HG03135 (cell line): Measurements from ENCODE around the gene SEC14L6.
"Not testable (repeated sequence)": the region's sequence is repeated elsewhere in the genome, so short reads cannot be mapped to it uniquely, and the experiment has no call there.

ENCODE experiments used
- ATAC-seq: cut with Tn5 transposase; IDR thresholded peaks from one replicate; pipeline ENCODE4 v1.9.1; 2021; ENCODE audit warnings: mild to moderate bottlenecking, moderate library complexity; ENCODE audit not compliant: unreplicated experiment

SEC14L6 gene

DNA sequence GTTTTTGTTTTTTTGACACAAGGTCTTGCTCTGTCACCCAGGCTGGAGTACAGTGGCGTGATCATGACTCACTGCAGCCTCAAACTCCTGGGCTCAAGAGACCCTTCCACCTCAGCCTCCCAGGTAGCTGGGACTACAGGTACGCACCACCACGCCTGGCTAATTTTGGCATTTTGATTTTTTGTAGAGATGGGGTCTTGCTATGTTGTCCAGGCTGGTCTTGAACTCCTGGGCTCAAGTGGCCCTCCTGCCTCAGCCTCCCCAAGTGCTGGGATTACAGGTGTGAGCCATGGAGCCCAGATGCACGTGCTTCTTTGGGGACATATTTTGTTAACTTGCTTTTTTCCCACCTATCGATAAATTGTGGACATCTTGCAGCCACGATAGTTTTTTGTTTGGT is 20.7 kb upstream of the SEC14L6 start:
- not testable (repeated sequence) for ATAC-seq

DNA sequence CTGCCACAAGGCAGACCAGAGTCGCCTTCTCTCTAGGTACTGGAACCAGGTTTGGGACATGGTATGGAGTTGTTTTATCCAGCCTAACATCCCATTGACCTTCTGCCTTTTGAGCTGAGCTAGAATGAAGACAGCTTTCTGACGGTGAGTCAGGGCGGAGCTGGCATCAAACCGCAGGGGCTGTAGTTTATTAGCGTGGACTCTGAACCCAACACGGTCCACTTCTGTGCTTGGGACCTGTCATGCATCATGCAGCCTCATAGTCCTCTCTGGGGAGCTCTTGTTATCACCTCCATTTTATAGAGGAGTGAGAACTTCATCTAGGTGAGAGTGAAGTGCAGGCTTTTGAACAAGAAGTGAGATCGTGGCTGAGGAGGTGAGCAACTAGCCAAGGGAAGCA is 19.6 kb upstream of the SEC14L6 start:
- ATAC-seq, result no peak

DNA sequence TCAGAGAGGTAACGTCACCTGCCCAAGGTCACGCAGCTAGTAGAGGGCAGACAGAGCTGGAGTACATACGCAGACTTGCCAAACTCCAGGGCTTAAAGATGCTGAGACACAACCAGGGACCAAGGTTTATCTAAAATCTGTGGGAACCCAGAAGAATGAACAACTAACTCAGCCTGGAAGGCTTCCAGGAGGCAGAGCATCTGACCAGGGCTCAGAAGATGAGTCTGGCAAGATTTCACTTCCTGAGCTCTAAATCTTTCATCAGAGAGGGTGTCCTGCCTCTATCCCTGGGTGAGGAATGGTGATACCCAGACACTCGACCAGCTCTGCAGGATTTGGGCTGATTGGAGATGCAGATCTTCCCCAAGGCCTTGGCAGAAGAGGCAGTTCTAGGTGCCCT is 18.8 kb upstream of the SEC14L6 start:
- no peak for ATAC-seq

DNA sequence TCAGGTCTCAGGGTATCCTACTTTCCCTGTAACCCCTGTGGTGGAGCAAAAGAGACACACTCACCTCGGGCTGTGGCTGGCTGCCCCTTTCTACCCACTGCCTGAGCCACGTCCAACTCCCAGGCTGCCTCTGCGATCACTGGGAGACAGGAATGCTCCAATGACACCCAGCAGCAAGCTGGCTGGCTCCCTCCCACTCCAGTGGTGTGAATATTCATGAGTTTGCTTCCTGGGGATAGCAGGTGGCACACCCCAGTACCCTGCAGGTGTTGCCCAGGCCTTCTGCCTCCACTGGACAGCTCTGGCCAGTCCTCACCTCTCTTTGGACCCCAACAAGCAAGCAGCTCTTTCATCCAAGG is 18.2 kb upstream of the SEC14L6 start:
- no peak for ATAC-seq

DNA sequence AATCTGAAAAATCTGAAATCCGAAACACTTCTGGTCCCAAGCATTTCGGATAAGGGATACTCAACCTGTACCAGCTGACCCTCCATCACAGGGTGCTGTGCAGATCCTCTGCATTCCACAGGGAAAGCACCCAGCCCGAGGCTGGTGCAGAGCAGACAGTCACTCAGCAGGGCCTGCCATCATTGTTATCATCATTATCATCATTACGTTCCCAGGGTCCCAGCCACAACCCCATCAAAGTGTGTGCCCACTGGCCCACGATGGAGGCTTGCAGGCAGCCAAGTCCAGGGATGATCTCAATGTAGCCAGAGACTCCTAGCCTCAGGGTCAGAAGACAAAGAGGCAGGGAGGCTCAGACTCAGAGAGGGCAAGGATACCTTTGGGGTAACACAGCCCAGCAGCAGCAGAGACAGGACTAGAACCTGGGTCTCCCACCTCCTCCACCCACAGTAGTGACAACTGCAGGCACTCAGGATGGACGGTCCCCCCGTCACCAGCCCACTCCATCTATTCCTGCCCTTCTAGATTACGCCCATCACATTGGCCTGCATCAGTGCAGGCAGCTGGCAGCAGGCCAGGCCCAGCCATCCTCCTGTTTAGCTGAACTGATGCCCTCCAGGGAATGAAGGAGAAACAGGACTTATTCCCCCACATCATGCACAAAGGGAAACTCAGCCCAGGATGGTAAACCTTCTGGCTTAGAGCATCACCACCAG is 17.7 kb upstream of the SEC14L6 start:
- ATAC-seq, result no peak

DNA sequence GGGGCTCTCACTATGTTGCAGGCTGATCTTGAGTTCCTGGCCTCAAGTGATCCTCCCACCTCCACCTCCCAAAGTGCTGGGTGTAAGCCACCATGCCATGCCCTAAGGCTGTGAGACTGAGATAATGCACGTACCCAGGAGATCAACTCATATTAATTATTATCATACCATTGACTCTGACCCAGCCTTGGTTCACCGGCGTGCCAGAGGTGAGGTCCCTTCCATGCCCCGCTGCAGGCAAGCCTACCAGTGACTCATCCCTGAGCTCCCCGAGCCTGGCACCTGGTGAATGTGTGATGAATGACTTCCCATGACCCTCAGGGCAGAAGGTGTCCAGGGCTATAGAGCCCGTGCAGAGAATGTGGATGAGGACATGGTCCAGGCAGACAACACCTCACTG is 15.8 kb upstream of the SEC14L6 start:
- ATAC-seq, result no peak

DNA sequence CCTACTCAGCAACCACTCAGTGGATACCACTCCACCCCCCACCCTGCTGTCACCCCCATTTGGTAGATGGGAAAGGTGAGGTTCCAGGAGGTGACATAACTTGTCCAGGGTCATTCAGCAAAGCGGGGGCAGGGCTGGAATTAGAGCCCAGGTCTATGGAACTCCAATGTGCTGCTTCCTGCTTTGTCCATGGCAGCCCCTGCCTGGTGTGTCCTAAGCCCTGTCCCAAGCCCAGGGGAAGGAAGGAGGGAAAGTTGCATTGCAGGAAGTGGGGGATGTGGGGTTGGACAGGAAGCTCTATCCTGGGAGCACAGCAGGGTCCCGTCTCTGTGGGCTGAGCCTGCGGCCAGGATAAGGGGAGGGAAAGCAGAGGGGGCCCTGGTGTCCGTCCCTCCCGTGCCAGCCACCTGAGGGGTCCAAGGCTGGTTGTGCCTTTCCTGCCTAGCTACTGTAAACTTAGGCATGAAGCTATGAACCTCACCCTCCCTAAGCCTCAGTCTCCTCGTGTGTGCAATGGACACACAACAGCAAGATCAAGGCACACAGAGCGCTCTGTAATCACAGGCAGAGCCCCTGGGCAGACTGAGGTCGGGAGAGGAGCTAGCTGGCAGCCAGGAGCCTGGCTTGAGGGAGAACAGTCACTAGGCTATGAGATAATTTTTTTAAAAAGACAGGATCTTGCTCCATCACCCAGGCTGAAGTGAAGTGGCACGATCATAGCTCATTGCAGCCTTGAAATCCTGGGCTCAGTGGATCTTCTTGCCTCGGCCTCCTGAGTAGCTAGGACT is 15.1 kb upstream of the SEC14L6 start:
- no peak for ATAC-seq

DNA sequence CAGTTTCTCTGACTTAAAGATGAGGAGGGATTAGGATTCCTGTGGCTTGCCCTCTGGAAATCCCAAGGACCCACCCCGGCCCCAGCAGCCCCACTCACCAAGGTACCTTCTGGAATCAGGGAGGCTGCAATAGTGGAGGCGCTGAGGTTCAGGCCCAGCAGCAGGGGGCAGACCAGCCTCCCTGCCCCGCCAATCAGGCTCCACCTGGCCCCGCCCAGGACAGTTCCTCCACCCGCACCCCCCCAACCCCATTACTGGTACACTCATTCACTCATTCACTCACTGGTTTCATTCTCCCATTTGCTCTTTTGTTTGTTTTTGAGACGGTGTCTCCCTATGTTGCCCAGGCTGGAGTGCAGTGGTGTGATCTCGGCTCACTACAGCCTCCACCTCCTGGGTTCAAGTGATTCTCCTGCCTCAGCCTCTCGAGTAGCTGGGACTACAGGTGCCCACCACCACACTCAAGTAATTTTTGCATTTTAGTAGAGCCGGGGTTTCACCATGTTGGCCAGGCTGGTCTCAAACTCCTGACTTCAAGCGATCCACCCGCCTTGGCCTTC is 14.2 kb upstream of the SEC14L6 start:
- not testable (repeated sequence) for ATAC-seq

DNA sequence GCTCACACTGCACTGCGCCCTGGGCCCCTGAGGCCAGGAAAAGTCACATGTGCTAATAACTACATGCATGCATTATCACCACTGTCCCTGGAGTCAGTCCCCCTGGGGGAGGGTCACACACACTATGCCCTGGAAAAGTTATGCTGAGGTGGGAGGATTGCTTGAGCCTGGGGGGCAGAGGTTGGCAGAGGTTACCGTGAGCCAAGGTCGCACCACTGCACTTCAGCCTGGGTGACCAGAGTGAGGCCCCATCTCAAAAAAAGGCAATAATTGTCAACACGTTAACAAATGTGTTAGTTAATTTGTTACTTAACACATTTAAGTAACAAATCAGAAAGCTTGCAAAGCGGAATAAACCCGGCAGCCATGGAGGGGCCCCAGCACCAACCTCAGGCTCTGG is 13.3 kb upstream of the SEC14L6 start:
- ATAC-seq, result no peak

DNA sequence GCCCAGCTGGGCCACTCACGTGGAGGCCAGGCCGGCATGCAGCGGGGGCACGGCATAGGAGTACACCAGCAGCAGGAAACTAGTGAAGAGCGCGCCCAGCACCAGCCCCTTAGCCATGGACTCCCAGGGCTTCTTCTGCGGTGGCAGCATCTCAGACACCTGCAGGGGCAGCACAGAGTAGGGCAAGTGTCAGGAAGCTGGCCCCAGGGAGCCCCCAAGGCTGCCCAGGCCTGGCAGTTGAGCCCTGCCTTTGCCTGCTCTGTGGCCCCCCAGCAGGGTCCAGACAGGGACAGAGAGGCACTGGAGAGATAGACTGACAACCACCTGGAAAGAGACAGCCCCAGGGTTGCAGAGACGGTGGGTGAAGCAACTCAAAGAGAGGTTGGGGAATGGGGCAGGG is 10.7 kb upstream of the SEC14L6 start:
- no peak for ATAC-seq

DNA sequence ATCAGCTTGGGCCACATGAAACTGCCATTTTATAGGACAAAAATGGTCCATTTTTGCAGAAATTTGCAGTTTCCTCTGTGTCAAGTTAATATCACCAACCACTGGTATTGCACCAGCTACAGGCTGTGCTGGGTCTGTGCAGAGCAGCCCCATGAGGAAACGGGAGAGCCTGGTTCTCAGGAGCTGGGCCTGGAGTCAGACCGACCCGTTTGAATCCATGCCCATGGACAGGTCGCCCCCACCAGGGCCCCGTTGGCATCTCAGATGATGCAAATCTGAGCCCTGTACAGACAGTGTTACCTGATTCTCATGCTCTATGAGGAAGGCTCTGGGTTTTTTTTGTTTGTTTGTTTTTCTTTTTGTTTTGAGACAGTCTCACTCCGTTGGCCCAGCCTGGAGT is 9.8 kb upstream of the SEC14L6 start:
- no peak for ATAC-seq

DNA sequence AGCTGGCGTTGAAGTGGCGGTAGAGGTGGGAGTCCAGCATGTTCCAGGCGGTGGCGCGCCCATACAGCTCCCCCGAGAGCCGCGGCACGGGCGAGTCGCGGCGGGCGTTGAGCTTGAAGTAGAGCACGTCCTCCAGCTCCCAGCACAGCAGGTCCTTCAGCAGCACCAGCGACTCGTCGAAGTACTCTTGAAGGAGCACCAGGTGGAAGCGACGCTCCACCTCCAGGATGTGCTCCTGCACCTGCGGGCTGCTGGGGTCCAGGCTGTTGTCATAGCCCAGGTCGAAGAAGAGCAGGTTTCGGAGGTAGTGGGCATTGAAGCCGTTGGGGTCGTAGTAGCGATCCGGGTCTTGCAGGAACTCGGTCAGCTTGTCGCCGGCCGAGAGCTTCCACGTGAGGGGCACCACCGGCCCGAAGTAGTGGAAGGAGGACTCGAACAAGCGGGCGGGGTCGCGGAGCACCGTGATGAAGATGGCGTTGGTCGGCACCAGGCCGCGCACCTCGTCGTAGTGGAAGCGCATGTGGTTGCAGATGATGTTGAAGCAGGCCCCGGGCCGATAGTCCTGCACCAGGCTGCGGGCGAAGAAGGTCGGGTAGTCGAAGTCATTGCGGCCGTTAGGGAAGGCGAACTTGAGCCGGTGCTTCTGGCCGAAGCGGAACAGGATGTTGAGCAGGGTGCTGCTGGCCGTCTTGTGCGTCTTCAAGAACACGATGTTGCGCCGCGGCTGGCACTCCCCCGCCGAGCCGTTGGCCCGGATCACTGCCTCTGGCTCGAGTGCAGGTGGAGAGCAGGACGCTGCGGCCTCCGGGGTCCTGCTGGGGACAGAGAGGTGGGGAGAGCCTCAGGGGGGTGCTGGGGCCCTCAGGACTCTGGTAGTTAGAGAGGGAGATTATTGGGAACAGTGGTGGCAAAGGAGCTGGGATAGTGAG is 9.0 kb upstream of the SEC14L6 start:
- no peak for ATAC-seq

DNA sequence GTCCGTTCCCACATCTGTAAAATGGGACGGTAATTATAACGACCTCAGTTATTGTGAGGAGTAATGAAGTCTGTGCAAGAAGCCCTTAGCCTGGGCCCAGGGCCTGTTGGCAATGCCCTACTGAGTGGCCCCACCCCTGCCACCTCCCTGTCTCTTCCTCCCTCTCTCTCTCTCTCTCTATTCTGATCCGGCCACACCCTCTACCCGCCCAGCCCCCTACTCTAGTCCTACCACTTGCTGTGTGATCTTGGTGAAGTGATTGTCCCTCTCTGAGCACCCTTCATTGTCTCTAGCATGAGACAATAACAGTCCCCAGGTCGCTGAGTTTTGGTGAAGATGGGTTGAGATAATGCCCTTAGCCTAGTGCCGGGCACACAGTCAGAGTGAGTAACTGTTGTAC is 7.4 kb upstream of the SEC14L6 start:
- no peak for ATAC-seq

DNA sequence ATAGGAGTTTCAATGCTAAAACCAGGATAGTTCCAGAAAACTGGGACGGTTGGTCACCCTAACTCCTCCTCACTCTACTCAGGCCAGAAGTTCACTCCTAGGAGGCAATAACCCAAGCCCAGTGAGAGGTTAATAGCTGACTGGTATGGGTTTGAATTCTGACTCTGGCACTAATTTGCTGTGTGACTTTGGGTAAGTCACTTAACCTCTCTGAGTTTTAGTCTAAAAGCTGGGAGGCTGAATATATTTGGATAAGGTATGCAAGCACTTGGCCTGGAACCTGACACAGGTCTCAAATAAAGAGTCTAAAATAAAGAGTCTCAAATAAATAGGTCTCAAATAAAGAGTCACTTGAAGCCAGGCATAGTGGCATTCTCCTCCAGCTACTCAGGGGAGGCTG is 6.2 kb upstream of the SEC14L6 start:
- no peak for ATAC-seq

DNA sequence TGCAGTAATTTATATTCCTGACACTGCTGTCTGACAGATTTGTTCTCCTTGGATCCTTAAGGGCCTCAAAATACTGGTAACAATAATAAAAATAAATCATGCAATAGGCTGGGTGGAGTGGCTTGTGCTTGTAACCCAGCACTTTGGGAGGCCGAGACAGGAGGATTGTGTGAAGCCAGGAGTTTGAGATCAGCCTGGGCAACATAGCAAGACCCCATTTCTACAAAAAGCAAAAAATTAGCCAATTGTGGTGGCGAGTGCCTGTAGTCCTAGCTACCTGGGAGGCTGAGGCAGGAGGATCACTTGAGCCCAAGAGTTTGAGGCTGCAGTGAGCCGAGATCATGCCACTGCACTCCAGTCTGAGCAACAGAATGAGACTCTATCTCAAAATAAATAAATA is 5.3 kb upstream of the SEC14L6 start:
- ATAC-seq, result not testable (repeated sequence)

DNA sequence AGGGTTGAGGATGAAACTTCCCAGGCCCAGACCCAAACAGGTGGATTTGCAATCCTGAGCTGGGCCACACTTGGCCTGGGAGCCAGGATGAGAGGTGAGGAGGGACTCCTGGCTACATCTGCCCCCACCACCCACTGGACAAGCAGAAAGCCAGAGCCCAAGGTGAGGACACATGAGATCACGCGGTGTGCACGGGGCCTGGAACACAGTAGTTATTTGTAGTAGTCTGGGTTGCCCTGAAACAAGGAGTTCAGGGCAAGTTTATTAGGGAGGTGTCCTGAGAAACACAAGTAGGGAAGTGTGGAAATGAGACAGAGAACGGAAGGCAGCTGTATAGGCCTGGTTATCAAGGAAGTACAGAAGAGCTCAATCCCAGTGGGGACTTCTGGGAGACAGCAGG is 647 bp upstream of the SEC14L6 start:
- ATAC-seq, result no peak

DNA sequence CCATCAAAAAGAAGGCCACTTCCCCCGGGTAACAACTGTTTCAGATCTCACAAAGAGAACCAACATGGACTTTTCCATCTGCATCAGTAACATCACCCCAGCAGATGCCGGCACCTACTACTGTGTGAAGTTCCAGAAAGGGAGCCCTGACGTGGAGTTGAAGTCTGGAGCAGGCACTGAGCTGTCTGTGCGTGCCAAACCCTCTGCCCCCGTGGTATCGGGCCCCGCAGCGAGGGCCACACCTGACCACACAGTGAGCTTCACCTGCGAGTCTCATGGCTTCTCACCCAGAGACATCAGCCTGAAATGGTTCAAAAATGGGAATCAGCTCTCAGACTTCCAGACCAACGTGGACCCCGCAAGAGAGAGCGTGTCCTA is 3.7 kb downstream of the SEC14L6 start:
- ATAC-seq, result no peak

DNA sequence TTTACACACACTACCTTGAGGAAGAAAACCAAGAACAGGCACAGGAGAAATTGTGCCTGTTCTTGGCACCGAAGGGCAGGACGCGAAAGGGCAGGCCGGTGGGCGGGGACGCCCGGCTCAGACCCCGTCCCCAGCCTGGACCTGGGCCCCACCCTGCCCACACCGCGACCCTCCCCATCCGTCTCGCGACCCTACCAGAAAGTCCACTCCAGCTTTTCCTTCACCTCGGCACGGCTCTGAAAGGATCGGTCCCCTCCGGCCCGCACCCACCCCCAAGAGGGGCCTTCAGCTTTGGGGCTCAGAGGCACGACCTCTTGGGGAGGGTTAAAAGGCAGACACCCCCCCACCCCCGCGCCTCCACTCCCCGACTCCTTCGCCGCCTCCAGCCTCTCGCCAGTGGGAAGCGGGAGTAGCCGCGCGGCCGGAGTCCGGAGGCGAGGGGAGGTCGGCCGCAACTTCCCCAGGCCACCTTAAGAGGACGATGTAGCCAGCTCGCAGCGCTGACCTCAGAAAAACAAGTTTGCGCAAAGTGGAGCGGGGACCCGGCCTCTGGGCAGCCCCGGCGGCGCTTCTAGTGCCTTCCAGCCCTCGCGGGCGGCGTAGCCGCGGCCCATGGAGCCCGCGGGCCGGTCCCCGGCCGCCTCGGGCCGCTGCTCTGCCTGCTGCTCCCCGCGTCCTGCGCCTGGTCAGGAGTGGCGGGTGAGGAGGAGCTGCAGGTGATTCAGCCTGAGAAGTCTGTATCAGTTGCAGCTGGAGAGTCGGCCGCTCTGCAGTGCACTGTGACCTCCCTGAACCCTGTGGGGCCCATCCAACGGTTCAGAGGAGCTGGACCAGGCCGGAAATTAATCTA is 4.4 kb downstream of the SEC14L6 start:
- no peak for ATAC-seq

DNA sequence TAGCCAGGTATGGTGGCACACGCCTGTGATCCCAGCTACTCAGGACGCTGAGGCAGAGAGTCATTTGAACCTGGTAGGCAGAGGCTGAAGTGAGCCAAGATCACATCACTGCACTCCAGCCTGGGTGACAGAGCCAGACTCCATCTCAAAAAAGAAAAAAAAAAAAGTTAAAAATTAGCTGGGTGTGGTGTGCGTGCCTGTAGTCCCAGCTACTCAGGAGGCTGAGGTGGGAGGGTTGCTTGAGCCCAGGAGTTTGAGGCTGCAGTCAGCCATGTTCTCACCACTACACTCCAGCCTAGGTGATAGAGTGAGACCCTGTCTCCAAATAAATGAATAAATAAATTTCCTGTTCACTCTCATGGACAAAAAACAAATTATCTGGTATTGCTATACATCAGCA is 5.0 kb downstream of the SEC14L6 start:
- not testable (repeated sequence) for ATAC-seq

DNA sequence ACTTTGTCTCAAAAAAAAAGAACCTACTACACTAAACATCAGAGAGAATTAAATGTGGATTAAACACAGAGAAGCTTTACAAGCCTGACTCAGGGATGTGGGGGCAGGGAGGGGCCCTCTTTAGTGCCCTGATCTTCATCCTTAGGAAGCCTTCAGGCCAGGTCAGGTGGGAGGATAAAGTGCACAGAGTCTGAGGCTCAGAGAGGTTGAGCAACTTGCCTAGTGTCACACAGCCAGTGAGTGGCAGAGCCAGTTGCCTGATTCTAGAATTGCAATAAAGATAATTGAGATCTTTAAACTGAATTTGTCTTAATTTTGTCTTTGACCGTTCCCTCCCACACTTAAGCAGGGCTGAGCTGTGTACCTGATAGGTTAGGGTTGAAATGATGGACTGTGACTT is 7.2 kb downstream of the SEC14L6 start:
- no peak for ATAC-seq
